H9 (cell line): ENCODE data around the gene SUMF1. TPM values are rescaled to one million over a fixed set of nuclear protein-coding genes. Genes with fewer than 3 reads are reported as not detected.

Source experiments
- DNase-seq: peaks from one replicate; pipeline ENCODE4 v3.0.0-alpha.2; 2017
- H2AFZ ChIP-seq: one replicate; pipeline ENCODE4 v1.6.1; 2013; ENCODE audit warnings: mild to moderate bottlenecking, low read length, control low read depth, moderate library complexity
- H2AK5ac ChIP-seq: 2 replicates; pipeline ENCODE4 v1.6.1; 2013; ENCODE audit warnings: low read length, control low read depth, mixed read lengths; ENCODE audit not compliant: insufficient read length
- H2BK120ac ChIP-seq: one replicate; pipeline ENCODE4 v1.6.1; 2013; ENCODE audit warnings: low read depth, mild to moderate bottlenecking, low read length, control low read depth, inconsistent platforms; ENCODE audit not compliant: poor library complexity, severe bottlenecking
- H2BK12ac ChIP-seq: 2 replicates; pipeline ENCODE4 v1.6.1; 2013; ENCODE audit warnings: low read length, control low read depth, mixed read lengths, low read depth; ENCODE audit not compliant: insufficient read length
- H2BK15ac ChIP-seq: 2 replicates; pipeline ENCODE4 v1.6.1; 2013; ENCODE audit warnings: low read depth, low read length, control low read depth
- H2BK20ac ChIP-seq: one replicate; pipeline ENCODE4 v1.6.1; 2013; ENCODE audit warnings: low read depth, mild to moderate bottlenecking, low read length, control low read depth, inconsistent platforms; ENCODE audit not compliant: poor library complexity, severe bottlenecking
- H2BK5ac ChIP-seq: 2 replicates; pipeline ENCODE4 v1.6.1; 2013; ENCODE audit warnings: low read length, control low read depth, mixed read lengths; ENCODE audit not compliant: insufficient read length
- H3K14ac ChIP-seq: 2 replicates; pipeline ENCODE4 v1.6.1; 2013; ENCODE audit warnings: low read length, control low read depth; ENCODE audit not compliant: insufficient read depth
- H3K18ac ChIP-seq: 2 replicates; pipeline ENCODE4 v1.6.1; 2013; ENCODE audit warnings: low read depth, mild to moderate bottlenecking, mixed read lengths, low read length, control low read depth; ENCODE audit not compliant: insufficient read length
- H3K23ac ChIP-seq: 2 replicates; pipeline ENCODE4 v1.6.1; 2013; ENCODE audit warnings: low read length, control low read depth, mixed read lengths, low read depth; ENCODE audit not compliant: insufficient read length
- H3K23me2 ChIP-seq: 2 replicates; pipeline ENCODE4 v1.6.1; 2013; ENCODE audit warnings: low read depth, mild to moderate bottlenecking, mixed read lengths, low read length, control low read depth; ENCODE audit not compliant: insufficient read length, poor library complexity, severe bottlenecking
- H3K27ac ChIP-seq: 2 replicates; pipeline ENCODE4 v1.5.1; 2013; ENCODE audit warnings: low read length, control low read depth, mixed read lengths, low read depth; ENCODE audit not compliant: insufficient read length
- H3K27me3 ChIP-seq: 2 replicates; pipeline ENCODE4 v1.6.1; 2013; ENCODE audit warnings: low read length, control low read depth, inconsistent platforms; ENCODE audit not compliant: insufficient read depth
- H3K4ac ChIP-seq: 2 replicates; pipeline ENCODE4 v1.6.1; 2013; ENCODE audit warnings: low read depth, mild to moderate bottlenecking, control low read depth, inconsistent platforms, low read length, moderate library complexity
- H3K4me1 ChIP-seq: 2 replicates; pipeline ENCODE4 v1.6.1; 2013; ENCODE audit warnings: low read length, control low read depth, inconsistent platforms; ENCODE audit not compliant: insufficient read depth
- H3K4me2 ChIP-seq: 2 replicates; pipeline ENCODE4 v1.6.1; 2013; ENCODE audit warnings: low read length, control low read depth, mixed read lengths; ENCODE audit not compliant: insufficient read length, insufficient read depth
- H3K56ac ChIP-seq: 2 replicates; pipeline ENCODE4 v1.6.1; 2013; ENCODE audit warnings: low read depth, mild to moderate bottlenecking, mixed read lengths, low read length, control low read depth; ENCODE audit not compliant: insufficient read length
- H3K79me1 ChIP-seq: 2 replicates; pipeline ENCODE4 v1.6.1; 2013; ENCODE audit warnings: low read depth, mild to moderate bottlenecking, moderate library complexity, low read length, control low read depth, inconsistent platforms; ENCODE audit not compliant: insufficient read depth, poor library complexity, severe bottlenecking
- H3K79me2 ChIP-seq: 2 replicates; pipeline ENCODE4 v1.6.1; 2013; ENCODE audit warnings: low read length, control low read depth, inconsistent platforms; ENCODE audit not compliant: insufficient read depth
- H3K9ac ChIP-seq: 2 replicates; pipeline ENCODE4 v1.6.1; 2013; ENCODE audit warnings: low read length, control low read depth, mixed read lengths; ENCODE audit not compliant: insufficient read length; ENCODE audit errors: extremely low read depth
- H3K9me3 ChIP-seq: one replicate; pipeline ENCODE4 v1.6.1; 2013; ENCODE audit warnings: low read depth, low read length, inconsistent platforms; ENCODE audit not compliant: control insufficient read depth
- H3T11ph ChIP-seq: one replicate; pipeline ENCODE4 v1.6.1; 2013; ENCODE audit warnings: mild to moderate bottlenecking, low read length, control low read depth, inconsistent platforms
- H4K20me1 ChIP-seq: one replicate; pipeline ENCODE4 v1.6.1; 2013; ENCODE audit not compliant: control insufficient read depth, insufficient read length, insufficient read depth
- H4K5ac ChIP-seq: 2 replicates; pipeline ENCODE4 v1.6.1; 2013; ENCODE audit warnings: low read depth, mild to moderate bottlenecking, mixed read lengths, low read length, control low read depth; ENCODE audit not compliant: insufficient read length
- H4K8ac ChIP-seq: replicated peaks from 2 replicates; pipeline ENCODE4 v1.6.1; 2013; ENCODE audit warnings: low read length, control low read depth, mixed read lengths, low read depth; ENCODE audit not compliant: insufficient read length
- H4K91ac ChIP-seq: 2 replicates; pipeline ENCODE4 v1.6.1; 2013; ENCODE audit warnings: low read depth, mild to moderate bottlenecking, moderate library complexity, mixed read lengths, low read length, control low read depth; ENCODE audit not compliant: insufficient read length
- H3K27ac Mint-ChIP-seq, 3 experiments: 2 replicates in 2 of 3; 3 replicates in 1 of 3; pipeline ENCODE4 v1.8.0; 2020 to 2021; ENCODE audit warnings: mixed read lengths in 3 of 3, mild to moderate bottlenecking in 1 of 3, moderate library complexity in 1 of 3
- H3K27me3 Mint-ChIP-seq: 2 replicates; pipeline ENCODE4 v1.8.0; 2021; ENCODE audit warnings: low read depth, mild to moderate bottlenecking, moderate library complexity, mixed read lengths
- H3K36me3 Mint-ChIP-seq, 3 experiments: 2 replicates in 2 of 3; 3 replicates in 1 of 3; pipeline ENCODE4 v1.8.0; 2020 to 2021; ENCODE audit warnings: low read depth in 3 of 3, mixed read lengths in 3 of 3; ENCODE audit not compliant: insufficient read depth in 1 of 3
- H3K4me1 Mint-ChIP-seq, 2 experiments: 2 replicates each; pipeline ENCODE4 v1.8.0; 2020; ENCODE audit warnings: mixed read lengths in 2 of 2
- H3K4me3 Mint-ChIP-seq, 2 experiments: 2 replicates in 1 of 2; 3 replicates in 1 of 2; pipeline ENCODE4 v1.8.0; 2020 to 2021; ENCODE audit warnings: mild to moderate bottlenecking in 2 of 2, mixed read lengths in 2 of 2, moderate library complexity in 1 of 2
- H3K9me3 Mint-ChIP-seq, 2 experiments: 2 replicates in 1 of 2; 3 replicates in 1 of 2; pipeline ENCODE4 v1.8.0; 2020; ENCODE audit warnings: mild to moderate bottlenecking in 2 of 2, mixed read lengths in 2 of 2, moderate library complexity in 1 of 2
- CTCF ChIP-seq: fragments of 200-600 bp; sonication (generic); conservative IDR thresholded peaks from 3 replicates; pipeline ENCODE4 v1.8.0; 2021; ENCODE audit warnings: antibody characterized with exemption, mild to moderate bottlenecking
- WGBS: extraction: QIAGEN DNeasy Blood & Tissue Kit; methylation state at CpG from one replicate; pipeline ENCODE4 v1.1.7; 2013; ENCODE audit warnings: missing lambda C conversion rate, low lambda C conversion rate, mixed read lengths; ENCODE audit not compliant: insufficient read length; ENCODE audit errors: extremely low coverage; 5-methylcytosine and 5-hydroxymethylcytosine counted together
- total RNA-seq: library from RNA; stranded (reverse); gene quantifications from 2 replicates; pipeline ENCODE4 v1.2.1, GENCODE V29; 2021

SUMF1 gene
- total RNA-seq, 1 experiment from 2014 or later, result 9.5 TPM

GRCh38 chr3:4359805-4360502 is 107.1 kb downstream of the SUMF1 start:
- H3K56ac ChIP-seq, result no peak overlapping the region
- no peak overlapping the region for H4K5ac ChIP-seq
- TF ChIP-seq CTCF, result no peak
- H3K18ac ChIP-seq, result no peak overlapping the region
- H2BK15ac ChIP-seq, result no peak overlapping the region
- no peak overlapping the region for H4K8ac ChIP-seq
- no peak overlapping the region for H2AK5ac ChIP-seq
- no peaks in the 10 kb centered on the region for H3K4me1 ChIP-seq
- H3K79me1 ChIP-seq, result no peaks in the 10 kb centered on the region
- H3K27me3 Mint-ChIP-seq, result no peaks in the 10 kb centered on the region
- no peaks in the 10 kb centered on the region for H3K4me1 Mint-ChIP-seq
- no peak overlapping the region for H4K91ac ChIP-seq
- no peak overlapping the region for H3K23ac ChIP-seq
- no peak overlapping the region for H2BK12ac ChIP-seq
- H3K9ac ChIP-seq, result no peak overlapping the region
- no peaks in the 10 kb centered on the region for H3K36me3 Mint-ChIP-seq
- no peaks in the 10 kb centered on the region for H3K79me2 ChIP-seq
- H3K23me2 ChIP-seq, result no peaks in the 10 kb centered on the region
- H3K27me3 ChIP-seq, result no peaks in the 10 kb centered on the region
- no peak overlapping the region for H3K14ac ChIP-seq
- WGBS, result no CpG with 5 or more reads among the region's 12 CpGs
- H3K4me3 Mint-ChIP-seq, result no peak overlapping the region
- no peak overlapping the region for H3T11ph ChIP-seq
- H2BK5ac ChIP-seq, result no peak overlapping the region
- no peaks in the 10 kb centered on the region for H3K9me3 ChIP-seq
- no peak overlapping the region for H3K27ac ChIP-seq
- no peaks in the 10 kb centered on the region for H3K9me3 Mint-ChIP-seq
- no peaks in the 10 kb centered on the region for H4K20me1 ChIP-seq
- no peak overlapping the region for H3K4ac ChIP-seq
- no peak overlapping the region for H2BK20ac ChIP-seq
- no peak overlapping the region for H3K27ac Mint-ChIP-seq
- no peak overlapping the region for H2BK120ac ChIP-seq
- no peak overlapping the region for H2AFZ ChIP-seq
- no peak overlapping the region for H3K4me2 ChIP-seq
- no peak for DNase-seq
